HT-29 (cell line): ENCODE data around the gene OR4E2. TPM values are rescaled to one million over a fixed set of nuclear protein-coding genes. Genes with fewer than 3 reads are reported as not detected.
"Not testable (repeated sequence)": the region's sequence is repeated elsewhere in the genome, so short reads cannot be mapped to it uniquely, and the experiment has no call there.

ENCODE experiments used
- DNase-seq: peaks from one replicate; pipeline ENCODE4 v3.0.0-alpha.2; 2015; ENCODE audit warnings: low spot score
- small RNA-seq: library from RNA; depleted of rRNA; stranded (forward); fragments of <200 nt; gene quantifications from one replicate; pipeline ENCODE3, GENCODE V24; 2014
- total RNA-seq: library from RNA; depleted of rRNA; stranded (reverse); fragments of >200 nt; shearing (Covaris generic); gene quantifications from 2 replicates; pipeline ENCODE4 v1.2.3, GENCODE V29; 2014; rRNA removed

Gene OR4E2
- total RNA-seq, 1 experiment from 2014 or later = not detected

DNA sequence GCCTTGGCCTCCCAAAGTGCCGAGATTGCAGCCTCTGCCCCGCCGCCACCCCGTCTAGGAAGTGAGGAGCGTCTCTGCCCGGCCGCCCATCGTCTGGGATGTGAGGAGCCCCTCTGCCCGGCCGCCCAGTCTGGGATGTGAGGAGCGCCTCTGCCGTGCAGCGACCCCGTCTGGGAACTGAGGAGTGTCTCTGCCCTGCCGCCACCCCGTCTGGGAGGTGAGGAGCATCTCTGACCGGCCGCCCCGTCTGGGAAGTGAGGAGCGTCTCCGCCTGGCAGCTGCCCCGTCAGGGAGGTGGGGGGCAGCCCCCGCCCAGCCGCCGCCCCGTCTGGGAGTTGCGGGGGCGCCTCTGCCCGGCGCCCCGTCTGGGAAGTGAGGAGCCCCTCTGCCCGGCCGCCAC lies 44.0 kb downstream of the OR4E2 start:
- not testable (repeated sequence) for DNase-seq

- not testable (repeated sequence) for DNase-seq
Observed at GRCh38 chr14:21698538-21698937, 44.9 kb downstream of the OR4E2 start.

GRCh38 chr14:21699551-21699950 lies 45.9 kb downstream of the OR4E2 start:
- no peak for DNase-seq

- DNase-seq = no peak
Observed at GRCh38 chr14:21702316-21702715, 48.7 kb downstream of the OR4E2 start.

DNA sequence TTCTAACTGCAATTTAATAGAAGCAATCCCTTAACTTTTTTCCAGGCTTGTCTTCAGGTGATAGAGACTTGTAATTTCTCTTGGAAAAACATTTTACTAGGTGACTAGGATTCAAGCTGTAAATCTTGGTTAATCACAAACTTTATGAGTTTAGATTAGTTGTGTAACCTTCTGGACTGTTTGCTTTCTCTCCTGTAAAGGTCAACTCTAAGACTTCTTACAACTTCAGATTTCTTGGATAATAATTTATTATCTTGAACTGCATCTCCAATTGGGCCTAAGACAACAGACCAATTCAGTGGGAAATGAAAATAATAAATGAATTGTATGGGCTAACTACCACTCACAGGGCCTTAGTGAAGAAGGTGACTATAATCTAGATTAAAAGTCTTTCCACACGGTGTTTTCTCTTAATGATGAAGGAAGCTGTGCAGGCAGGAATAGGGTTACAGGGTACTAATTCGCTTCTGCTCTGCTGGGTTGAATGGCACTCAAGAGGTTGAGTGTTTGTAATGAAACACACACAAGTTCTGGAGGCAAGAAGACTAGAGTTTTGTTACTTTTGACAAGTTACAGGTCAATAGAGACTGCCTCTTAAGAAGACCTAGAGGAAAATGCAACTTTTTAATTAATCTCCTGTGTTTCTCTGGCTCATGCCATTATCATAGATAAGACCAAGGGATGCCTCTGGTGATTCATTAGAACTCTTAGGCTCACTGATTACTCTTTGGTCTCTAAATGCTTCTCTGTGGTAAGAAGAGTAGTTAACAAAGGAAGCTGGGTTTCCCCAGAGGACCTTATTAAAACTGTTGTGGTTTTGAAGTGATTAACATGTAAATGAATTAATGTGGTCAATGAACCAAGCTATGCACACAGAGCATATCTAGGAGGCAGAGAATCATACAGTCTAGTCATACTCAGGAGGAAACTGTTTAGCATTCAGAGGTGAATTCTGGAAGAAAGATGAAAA lies 50.0 kb downstream of the OR4E2 start:
- peak; percentile 18 for DNase-seq

DNA sequence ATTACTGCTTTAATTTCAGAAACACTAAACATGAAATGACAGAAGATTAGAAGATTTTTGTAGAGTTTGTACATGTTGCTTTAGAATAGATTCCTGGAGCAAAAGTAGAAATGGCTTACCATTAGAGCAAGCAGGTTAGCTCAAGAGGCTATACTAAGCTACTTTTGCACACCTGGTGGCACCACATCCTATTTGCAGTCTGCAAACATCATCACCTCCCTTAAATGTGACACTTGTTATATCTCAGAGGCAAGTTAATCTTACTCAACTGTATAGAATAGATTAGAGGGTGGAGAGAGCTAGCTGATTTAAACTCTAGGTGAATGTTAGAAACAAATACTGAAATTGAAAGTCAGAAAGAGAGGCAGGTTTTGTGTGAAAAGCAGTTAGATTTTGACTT lies 50.7 kb downstream of the OR4E2 start:
- no peak for DNase-seq

GRCh38 chr14:21711360-21711961 lies 57.8 kb downstream of the OR4E2 start:
- peak; percentile 54 for DNase-seq

- DNase-seq = no peak
Observed at GRCh38 chr14:21712036-21712435, 58.4 kb downstream of the OR4E2 start.

- DNase-seq = no peak
Observed at GRCh38 chr14:21714318-21714929, 60.8 kb downstream of the OR4E2 start.

Small RNA genes lying within 50 kb of the gene (small RNA-seq; reads per million reads assigned to genes)
- gene AC243972.3 = not detected

Other genes starting within 250 kb of the OR4E2 start
- 36.1 and 37.2 TPM in 2 replicates for gene CHD8, start 197.7 kb upstream of the OR4E2 start, total RNA-seq
- gene RAB2B, start 176.9 kb upstream of the OR4E2 start, total RNA-seq = 4.4 and 6.4 TPM in 2 replicates
- gene TOX4, start 176.6 kb upstream of the OR4E2 start, total RNA-seq = 16.0 and 20.3 TPM in 2 replicates
- gene METTL3, start 142.5 kb upstream of the OR4E2 start, total RNA-seq = 39.7 and 41.0 TPM in 2 replicates
- gene SALL2, start 127.5 kb upstream of the OR4E2 start, total RNA-seq = 0.05 TPM in 1 of 2 replicates, not detected in the other
- gene OR10G3, start 73.8 kb upstream of the OR4E2 start, total RNA-seq = not detected in 2 replicates
- not detected in 2 replicates for gene OR10G2, start 18.9 kb upstream of the OR4E2 start, total RNA-seq
- not detected in 2 replicates for gene OR4E1, start 20.0 kb downstream of the OR4E2 start, total RNA-seq